ENCODE measurements around the gene RALGPS1. TPM values are rescaled to one million over a fixed set of nuclear protein-coding genes. Genes with fewer than 3 reads are reported as not detected.

Gene RALGPS1
- total RNA-seq, 1 donor from 2014 or later, result 15.3 TPM

DNA sequence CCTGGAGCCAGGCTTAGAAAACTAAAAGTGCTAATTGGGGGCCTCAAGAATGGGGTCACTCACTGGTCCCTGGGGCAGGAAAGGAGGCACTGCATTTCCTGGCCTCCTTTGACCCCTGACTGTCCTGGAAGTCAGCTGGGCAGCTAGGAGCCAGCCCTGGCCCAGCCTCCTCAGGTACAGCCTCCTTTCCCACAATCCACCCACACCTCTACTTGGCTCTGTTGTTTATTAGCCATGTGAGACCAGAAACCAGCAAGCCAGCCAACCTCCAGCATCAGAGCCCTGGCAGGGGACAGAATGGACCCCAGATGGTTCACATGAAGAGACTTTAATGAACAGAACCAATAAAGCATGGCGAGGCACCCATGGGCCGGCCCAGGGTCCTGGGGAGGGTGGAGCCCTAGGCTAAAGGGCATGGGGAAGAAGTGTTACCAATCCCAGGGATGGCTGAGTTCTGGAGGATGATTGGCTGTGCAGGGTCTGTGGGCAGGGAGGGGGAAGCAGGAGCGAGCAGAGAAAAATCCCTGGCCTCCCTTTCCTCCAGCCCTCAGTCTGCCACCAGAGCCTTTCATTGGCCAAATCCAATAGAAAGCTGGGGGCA lies 263.2 kb downstream of the RALGPS1 start:
- no peak for ATAC-seq
- no peak for DNase-seq (ENCODE audit: missing footprints)
- intact Hi-C loops (cut with DNase I), result no loop called here

DNA sequence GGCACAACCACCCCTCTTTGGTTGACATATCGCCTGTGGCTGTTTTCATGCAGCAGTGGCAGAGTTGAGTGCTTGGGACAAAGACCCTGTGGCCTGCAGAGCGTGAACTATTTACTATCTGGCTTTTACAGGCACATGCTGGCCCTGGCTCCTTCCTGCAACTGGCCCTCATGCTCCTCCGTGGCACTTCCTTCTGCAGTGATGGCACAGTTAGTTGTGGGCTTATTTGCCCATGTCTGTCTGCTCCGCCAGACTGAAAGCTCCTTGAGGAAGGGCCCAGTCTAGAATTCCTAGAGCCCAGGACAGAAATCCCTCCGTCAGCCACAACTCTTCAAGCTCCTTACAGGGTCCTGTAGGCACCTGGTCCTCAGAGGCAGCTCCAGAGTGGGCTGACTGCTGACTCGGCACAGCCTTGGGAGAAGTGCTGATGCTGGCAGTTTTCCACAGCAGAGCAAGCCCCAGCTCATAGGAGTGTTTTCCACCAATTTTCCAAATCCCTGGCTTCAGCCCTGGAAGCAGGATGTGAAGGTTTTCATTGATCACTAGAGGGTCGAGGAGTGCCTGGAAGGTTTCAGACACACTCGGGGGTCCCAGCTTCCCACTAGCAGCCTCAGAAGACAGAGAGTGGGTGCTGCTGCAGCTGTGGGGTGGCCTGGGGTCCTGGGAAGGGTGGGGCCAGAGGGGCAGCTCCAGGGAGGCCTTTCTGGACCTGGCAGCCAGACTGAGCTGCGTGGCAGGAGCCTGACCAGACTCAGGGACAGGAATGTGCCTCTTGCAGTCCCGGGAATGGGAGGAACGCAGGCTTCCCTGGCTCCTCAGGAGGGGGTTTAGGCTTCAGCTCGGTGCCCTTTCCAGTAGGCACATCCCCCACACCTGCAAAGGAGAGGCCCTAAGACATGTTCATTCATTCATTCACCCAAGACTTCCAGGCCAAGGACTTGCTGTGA lies 264.4 kb downstream of the RALGPS1 start:
- intact Hi-C loops (cut with DNase I), result no loop called here
- ATAC-seq, result no peak
- no peak for DNase-seq (ENCODE audit: missing footprints)

DNA sequence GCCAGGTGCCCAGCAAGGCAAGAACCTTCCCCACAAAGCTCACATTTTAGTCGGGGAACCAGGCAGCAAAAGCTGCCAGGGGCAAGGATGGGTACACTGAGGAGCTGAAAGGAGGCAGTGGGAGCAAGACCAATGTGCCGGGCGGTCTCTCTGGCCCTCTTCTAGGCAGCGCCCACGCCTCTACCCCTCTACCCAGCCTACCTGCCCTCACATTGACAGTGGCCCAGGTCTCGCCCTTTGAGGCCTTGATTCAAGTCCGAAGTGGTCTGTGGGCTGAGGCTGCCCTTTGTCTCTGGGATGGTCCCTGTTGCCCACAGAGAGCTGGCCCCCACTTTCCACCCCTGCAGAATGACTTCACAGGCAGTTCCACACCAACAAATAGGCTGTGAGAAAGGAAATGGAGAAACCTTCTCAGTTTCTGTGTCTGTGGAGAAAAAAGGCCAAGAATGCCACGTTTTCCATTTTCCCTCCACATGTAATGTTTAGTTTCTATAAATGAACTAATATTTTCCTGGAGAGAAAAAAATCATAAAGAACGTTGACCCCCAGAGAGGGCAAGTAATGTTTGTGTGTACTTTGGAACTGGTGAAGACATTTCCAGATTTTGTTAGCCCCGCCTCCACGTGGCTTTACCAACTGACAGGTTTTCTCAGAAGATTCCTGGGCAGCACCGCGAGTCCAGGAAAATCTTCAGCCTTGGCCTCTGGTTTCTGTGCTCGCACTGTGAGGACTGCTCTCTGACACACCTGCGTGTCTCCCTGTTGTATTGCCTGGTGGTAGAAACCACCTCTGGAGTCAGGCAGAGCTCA lies 265.3 kb downstream of the RALGPS1 start:
- DNase-seq (ENCODE audit: missing footprints) (no peak), ATAC-seq (no peak)
- intact Hi-C loops (cut with DNase I), result no loop called here

DNA sequence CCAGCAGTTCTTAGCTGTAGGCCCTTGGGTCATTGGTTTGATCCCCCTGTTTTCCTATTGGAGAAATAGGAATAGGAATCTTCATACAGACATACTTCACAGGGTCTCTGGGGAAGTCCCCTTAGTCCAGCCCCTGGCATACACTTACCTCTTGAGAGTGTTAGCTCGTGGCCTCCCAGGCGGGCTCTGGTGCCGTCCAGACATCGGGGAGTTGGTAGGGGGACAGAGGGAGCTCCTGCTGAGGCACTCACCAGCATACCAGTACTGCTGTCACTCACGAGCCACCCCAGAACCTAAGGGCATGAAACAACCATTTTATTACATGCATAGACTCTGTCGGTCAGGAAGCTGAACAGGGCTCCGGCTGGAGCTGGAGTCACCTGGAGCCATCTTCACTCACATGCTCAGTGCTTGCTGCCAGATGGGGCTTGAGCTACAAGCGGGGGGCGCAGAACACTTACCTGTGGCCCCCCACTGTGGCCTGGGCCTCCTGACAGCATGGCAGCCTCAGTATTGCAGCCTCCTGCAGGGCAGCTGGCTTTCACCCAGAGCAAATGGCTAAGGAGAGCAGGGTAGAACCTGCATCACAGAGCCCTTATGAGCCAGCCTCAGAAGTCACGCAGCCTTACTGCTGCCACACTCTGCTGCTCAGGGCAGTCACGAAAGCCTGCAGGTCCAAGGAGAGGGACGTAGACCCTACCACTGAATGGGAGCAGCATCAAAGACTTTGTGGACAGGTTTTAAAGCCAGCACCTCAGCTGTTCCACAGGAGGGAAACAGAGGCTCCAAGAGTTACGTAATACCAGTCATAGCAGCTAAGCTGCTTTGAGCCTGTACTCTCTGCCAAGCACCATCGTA lies 266.1 kb downstream of the RALGPS1 start:
- no peak for DNase-seq (ENCODE audit: missing footprints)
- intact Hi-C loops (cut with DNase I), result no loop called here
- ATAC-seq, result no peak

DNA sequence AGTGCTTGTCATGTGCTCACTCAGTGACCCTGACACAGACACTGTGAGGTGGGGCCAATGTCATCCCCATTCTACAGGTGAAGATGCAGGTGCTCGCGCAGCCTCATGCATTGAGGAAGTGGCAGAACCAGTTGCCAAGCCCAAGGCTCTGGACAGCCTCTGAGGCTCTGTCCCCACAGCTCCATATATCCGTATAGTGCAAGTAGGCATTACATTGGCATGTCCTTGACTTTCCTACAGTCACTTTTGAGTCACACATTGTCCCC lies 266.7 kb downstream of the RALGPS1 start:
- intact Hi-C loops (cut with DNase I), result no loop called here

DNA sequence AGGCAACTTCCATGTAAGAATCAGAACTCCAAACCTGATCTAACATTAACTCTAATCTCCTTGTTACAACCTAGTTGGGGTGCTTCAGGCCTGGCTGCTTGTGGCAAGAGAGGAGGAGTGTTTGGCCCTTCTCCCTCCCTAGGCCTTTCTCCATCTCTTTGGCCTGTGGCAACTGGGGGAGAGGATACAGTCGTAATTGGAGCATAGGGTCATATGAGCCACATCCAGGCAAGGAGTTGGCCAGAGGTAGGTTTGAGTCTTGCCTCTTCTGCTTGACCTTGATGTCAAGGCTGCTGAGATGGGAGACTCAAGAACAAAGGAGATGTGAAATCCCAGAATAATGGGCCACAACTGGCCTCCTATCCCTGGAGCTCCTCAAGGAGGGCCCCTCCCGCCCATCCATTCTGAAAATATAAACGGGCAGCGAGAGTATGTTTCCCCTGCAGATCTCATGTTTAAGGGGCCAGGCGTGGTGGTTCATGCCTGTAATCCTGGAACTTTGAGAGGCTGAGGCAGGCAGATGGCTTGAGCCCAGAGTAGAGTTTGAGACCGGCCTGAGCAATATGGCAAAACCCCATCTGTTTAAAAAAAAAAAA lies 267.1 kb downstream of the RALGPS1 start:
- no peak for ATAC-seq
- DNase-seq (ENCODE audit: missing footprints), result no peak
- intact Hi-C loops (cut with DNase I), result no loop called here

More for the DNA sequence above, 266.7 kb downstream of the RALGPS1 start:
- DNase-seq (ENCODE audit: missing footprints) (no peak), ATAC-seq (no peak)

DNA sequence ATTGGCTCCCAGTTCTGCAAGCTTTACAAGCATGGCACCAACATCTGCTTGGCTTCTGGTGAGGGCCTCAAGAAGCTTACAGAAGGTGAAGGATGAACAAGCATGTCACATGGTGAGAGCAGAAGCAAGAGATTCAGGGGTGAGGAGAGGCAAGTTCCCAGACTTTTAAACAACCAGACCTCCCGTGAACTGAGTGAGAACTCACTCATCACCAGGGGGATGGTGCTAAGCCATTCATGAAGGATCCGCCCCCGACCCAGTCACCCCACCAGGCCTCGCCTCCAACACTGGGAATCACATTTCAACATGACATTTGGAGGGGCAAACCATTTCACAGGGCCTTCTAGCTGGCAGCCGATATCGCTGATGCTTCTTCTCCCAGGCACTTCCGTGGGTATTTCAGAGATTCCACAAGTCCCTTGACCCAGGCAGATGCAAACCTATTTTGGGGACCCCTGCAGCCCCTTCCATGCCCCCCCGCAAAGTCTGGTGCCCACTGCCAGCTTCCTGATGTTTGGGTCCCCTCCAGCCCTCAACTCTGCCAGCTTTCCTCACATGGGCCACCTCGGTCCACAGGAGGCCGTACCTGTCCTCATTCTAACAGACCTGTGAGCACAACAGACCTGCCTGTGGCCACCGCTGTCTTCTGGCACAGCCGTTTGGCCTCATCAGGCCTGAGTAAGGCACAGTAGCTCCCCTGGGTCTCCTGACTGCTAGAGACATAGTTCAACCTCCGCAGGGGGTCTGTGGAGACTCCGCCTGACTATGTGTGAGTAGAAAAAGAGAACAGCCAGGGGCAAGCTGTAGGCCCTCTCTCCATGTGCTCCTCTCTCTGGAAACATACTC lies 268.5 kb downstream of the RALGPS1 start:
- no peak for ATAC-seq
- intact Hi-C loops (cut with DNase I), result no loop called here
- no peak for DNase-seq (ENCODE audit: missing footprints)

DNA sequence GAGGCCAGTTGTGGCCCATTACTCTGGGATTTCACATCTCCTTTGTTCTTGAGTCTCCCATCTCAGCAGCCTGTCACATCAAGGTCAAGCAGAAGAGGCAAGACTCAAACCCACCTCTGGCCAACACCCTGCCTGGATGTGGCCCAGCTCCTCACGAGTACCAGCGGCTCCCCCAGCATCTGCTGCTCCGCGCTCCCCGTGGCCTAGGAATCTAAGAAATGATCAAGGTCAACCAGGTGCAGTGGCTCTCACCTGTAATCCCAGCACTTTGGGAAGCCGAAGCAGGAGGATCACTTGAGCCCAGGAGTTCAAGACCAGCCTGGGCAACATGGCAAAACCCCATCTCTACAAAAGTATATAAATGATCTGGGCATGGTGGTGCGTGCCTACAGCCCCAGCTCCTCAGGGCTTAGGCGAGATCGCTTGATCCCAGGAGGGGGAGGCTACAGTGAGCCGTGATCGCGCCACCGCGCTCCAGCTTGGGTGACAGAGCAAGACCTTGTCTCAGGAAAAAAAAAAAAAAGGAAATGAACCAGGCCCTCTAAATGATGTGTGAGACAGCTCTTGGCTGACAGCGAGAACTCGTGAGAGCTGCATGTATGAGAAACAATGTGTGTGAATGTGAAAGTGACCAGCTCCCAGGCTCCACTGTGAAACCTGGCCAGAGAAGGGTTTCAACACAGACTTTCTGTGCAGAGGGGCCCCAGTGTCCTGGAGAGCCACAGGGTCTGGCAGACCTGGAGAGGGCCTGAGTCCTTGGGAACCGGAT lies 269.4 kb downstream of the RALGPS1 start:
- intact Hi-C loops (cut with DNase I), result no loop called here
- ATAC-seq (peak; percentile 26), DNase-seq (ENCODE audit: missing footprints) (peak; percentile 75)

DNA sequence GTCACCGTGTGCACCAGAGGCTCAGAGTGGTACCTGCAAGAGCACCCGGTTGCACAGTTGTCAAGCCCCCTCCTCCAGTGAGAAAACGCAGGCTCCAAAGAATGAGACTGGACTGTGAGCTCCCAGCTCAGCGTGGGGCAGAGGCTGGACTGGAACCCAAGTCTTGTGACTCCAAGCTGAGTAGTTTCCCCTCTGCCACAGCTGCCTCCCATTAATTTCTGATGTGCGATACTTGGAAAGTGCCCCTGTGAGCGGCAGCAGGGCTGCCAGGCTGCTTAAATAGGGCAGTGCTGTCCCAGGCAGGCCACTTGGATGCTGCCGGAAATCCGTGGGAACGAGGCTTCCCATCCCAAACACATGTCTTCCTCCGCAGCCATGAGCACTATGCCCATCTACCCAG lies 270.1 kb downstream of the RALGPS1 start:
- no peak for ATAC-seq
- intact Hi-C loops (cut with DNase I), result loop anchor here (5.0 kb wide), 1 partner anchor 62 kb away; the partner anchor contains the start of gene ANGPTL2
- DNase-seq (ENCODE audit: missing footprints), result no peak

DNA sequence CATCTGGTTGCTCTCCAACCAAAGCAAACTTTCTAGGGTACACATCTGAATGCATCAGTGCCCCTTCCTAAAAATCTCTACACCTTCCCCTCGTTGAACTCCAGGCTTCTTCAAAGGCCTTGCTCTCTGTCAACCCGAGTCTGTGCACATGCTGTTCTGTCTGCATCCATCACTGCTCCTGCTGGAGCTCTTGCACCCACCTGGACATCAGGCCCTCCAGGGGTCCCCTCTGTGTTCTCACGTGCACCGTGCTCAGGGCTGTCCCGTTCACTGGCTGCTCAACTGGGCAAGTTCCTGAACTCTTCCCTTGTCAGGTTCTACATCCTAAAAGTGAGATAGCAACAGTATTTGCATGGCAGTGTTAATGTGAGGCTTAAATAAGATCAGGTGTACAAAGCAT lies 270.6 kb downstream of the RALGPS1 start:
- no peak for DNase-seq (ENCODE audit: missing footprints)
- intact Hi-C loops (cut with DNase I), result loop anchor here (5.0 kb wide), 1 partner anchor 63 kb away; the partner anchor contains the start of gene ANGPTL2
- no peak for ATAC-seq

DNA sequence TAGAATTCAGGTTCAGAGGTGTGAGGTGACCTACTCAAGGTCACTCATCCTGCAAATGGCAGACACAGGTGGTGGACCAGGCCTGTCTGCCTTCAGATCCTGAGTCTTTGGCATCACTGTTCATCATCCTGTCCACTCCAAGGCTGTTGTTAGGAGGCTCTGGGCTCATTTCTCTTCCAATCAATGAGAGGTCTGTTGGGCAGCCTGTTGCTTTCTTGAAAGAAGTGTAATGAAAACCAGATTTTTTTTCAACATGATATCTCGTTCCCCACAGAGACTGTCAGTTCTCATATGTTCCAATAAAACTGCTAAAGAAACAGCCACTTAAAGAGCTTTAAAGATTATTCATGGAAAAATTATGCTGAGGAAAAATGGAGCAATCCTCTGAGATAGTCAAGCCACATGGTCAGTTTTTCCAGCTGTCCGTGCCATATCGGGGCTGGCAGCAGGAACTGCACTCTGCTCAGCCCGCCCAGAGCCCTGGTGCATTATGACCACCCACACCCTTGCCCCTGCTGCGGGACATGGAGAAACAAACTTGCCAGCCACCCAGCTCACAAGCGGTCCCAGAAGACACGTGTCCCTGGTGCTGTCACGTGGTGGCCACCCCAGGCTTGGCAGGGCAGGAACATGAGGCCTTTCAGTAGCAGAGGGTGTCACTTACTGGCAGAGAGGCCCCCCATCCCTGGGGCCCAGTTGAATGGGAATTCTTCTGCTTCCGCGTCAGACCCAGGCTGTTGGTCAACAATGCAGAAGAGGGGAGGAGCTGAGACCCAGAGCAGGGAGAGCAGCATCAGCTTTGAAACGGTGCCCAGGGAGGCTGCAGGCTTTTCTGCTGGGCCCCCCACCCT lies 271.6 kb downstream of the RALGPS1 start:
- DNase-seq (ENCODE audit: missing footprints), result peak; percentile 92
- peak; percentile 84 for ATAC-seq
- intact Hi-C loops (cut with DNase I), result loop anchor here (5.0 kb wide), 1 partner anchor 64 kb away; the partner anchor contains the start of gene ANGPTL2

DNA sequence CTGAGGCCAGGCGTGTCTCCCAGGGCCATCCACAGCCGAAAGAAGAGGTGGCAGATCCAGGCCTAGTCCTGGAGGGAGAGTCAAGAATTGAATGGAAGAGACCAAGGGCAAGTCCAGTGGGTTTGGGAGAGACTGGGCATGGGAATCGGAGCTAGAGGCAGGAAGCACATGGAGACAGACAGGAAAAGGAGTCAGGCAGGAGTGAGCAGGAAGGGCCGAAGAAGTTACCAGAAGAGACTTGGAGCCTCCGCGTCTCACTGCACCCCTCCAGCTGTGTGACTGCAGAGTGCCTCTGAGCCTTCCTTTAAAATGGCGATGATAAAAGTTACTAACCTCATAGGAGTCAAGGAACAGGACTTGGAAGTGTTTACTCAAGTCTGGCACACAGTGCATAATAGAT lies 272.2 kb downstream of the RALGPS1 start:
- no peak for ATAC-seq
- intact Hi-C loops (cut with DNase I), result loop anchor here (5.0 kb wide), 1 partner anchor 65 kb away; the partner anchor contains the start of gene ANGPTL2
- no peak for DNase-seq (ENCODE audit: missing footprints)

DNA sequence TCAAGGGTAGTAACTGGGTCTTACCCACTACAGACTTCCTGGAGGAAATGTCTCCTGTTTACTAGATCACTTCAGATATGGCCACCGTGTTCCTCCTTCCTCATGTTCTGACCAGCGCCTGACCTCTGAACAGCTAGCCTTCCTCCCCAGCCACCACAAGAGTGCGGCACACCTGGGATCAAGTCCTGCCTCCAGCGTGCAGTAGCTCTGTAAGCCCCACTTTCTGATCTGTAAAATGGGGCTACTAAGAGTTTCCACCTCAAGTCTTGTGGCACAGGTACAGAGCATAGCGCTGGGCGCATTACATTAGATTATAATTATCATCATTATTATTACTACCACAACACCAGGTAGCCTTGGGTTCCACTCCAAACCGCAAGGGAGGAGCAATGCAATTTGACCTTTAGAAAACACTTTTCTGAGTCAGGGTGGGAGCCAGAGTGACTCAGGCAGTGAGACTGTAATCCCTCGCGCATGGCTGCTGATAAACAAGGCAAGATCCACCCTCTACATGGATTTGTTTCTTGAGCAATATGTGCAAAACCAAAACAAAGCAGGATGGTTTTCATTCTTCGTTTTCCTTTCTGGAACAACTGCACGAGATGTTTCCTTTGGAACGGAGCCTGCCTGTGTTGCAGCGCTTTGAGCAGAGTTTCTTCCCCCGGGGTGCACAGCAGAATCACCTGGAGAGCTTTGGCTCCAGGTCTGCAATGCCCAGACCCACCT lies 272.8 kb downstream of the RALGPS1 start:
- DNase-seq (ENCODE audit: missing footprints), result no peak
- peak; percentile 67 for ATAC-seq

DNA sequence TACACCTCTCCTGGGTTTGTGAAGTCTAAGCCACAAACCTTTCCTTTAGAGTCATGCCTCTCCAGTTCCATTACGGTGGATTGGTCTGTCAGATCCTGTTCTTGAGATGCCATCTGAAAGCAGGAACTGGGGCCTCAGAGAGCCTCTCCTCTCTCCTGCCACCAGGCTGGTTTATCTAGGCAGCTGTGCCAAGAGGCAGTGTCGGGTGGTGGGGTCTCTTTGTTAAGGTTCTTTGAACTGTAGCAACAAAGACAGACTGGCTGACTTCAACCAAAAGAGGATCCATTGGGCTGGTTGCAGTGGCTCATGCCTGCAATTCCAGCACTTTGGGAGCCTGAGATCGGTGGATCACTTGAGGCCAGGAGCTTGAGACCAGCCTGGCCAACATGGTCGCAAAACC lies 273.8 kb downstream of the RALGPS1 start:
- DNase-seq (ENCODE audit: missing footprints), result no peak
- no peak for ATAC-seq
- intact Hi-C loops (cut with DNase I), result loop anchor here (5.0 kb wide), 1 partner anchor 66 kb away; the partner anchor contains the start of gene ANGPTL2

More for the DNA sequence above, 272.8 kb downstream of the RALGPS1 start:
- intact Hi-C loops (cut with DNase I), result loop anchor here (5.0 kb wide), 1 partner anchor 65 kb away; the partner anchor contains the start of gene ANGPTL2

DNA sequence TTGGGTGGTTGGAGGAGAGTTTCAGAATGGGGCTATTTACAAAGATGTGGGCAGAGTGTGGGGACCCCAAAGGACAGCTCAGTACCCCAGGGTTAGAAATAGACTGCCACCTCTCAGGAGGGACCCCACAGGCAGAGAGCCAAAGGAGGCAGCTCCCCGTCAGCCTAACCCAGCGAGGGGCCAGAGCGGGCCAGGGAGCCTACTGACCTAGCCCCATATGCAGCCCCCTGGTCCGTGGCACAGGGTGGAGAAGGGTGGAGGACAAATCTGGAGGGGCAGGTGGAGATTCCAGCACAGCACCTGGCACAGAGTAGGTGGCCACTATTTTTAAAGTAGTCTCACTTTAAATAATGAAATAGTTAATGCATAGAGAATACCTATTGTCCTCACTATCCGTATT lies 275.0 kb downstream of the RALGPS1 start:
- ATAC-seq, result no peak
- intact Hi-C loops (cut with DNase I), result loop anchor here (5.0 kb wide), 1 partner anchor 67 kb away; the partner anchor contains the start of gene ANGPTL2
- DNase-seq (ENCODE audit: missing footprints), result peak; percentile 28
